Lung (tissue), 12 donors: ENCODE results near the gene PTCD2. TPM values are rescaled to one million over a fixed set of nuclear protein-coding genes. Genes with fewer than 3 reads are reported as not detected.

Source experiments
- ATAC-seq: fragments of 200-7000 bp; cut with Tn5 transposase; one replicate; pipeline ENCODE4 v1.9.1; 2020; ENCODE audit warnings: moderate number of reproducible peaks; ENCODE audit not compliant: insufficient read depth, low FRiP score
- DNase-seq, 3 donors: peaks; one replicate each; pipeline ENCODE4 v3.0.0-alpha.2; 2013 to 2017
- H3K27ac ChIP-seq, 2 donors: one replicate each; pipeline ENCODE4 v1.5.1; 2013; ENCODE audit warnings: mild to moderate bottlenecking in 2 of 2, moderate library complexity in 2 of 2, control low read depth in 1 of 2, inconsistent platforms in 1 of 2, low read depth in 1 of 2, low read length in 1 of 2
- H3K27me3 ChIP-seq, 3 donors: one replicate each; pipeline ENCODE4 v1.5.1; 2013; ENCODE audit warnings: low read length in 2 of 3; ENCODE audit not compliant: control insufficient read depth in 3 of 3, insufficient read depth in 3 of 3
- H3K36me3 ChIP-seq, 4 donors: one replicate each; pipeline ENCODE4 v1.5.1; 2013; ENCODE audit warnings: low read length in 4 of 4, mild to moderate bottlenecking in 1 of 4, moderate library complexity in 1 of 4; ENCODE audit not compliant: control insufficient read depth in 4 of 4, insufficient read depth in 4 of 4
- H3K4me1 ChIP-seq, 5 donors: one replicate each; pipeline ENCODE4 v1.5.1; 2013; ENCODE audit warnings: low read length in 5 of 5, mild to moderate bottlenecking in 2 of 5, moderate library complexity in 1 of 5; ENCODE audit not compliant: control insufficient read depth in 5 of 5, insufficient read depth in 5 of 5
- H3K4me3 ChIP-seq: one replicate; pipeline ENCODE4 v1.5.1; 2013; ENCODE audit warnings: mild to moderate bottlenecking, control low read depth, moderate library complexity
- H3K9ac ChIP-seq, 2 donors: one replicate each; pipeline ENCODE4 v1.5.1; 2013; ENCODE audit warnings: low read length in 2 of 2, control low read depth in 1 of 2; ENCODE audit not compliant: insufficient read depth in 1 of 2
- H3K9me3 ChIP-seq, 4 donors: one replicate each; pipeline ENCODE4 v1.5.1; 2013; ENCODE audit warnings: low read length in 3 of 4, mild to moderate bottlenecking in 1 of 4, moderate library complexity in 1 of 4; ENCODE audit not compliant: control insufficient read depth in 4 of 4, insufficient read depth in 3 of 4
- WGBS, 2 donors: extraction: QIAGEN DNeasy Blood & Tissue Kit; methylation state at CpG; one replicate each; pipeline ENCODE4 v1.1.7; 2013; 5-methylcytosine and 5-hydroxymethylcytosine counted together
- polyA plus RNA-seq, 2 donors: library from polyadenylated mRNA; stranded (reverse); fragments of 200-250 nt; gene quantifications; one replicate each; pipeline ENCODE4 v1.2.1, GENCODE V29; 2013
- total RNA-seq, 2 donors: library from RNA; depleted of rRNA in 1 of 2; stranded (reverse); fragments of >200 nt in 1 of 2; gene quantifications; one replicate each; pipeline ENCODE4 v1.2.1, GENCODE V29; 2014 to 2021
- TF ChIP-seq, protein P1 (sequence below): IDR thresholded peaks from 2 replicates; pipeline ENCODE4 v1.5.1; 2012; ENCODE audit warnings: mild to moderate bottlenecking; ENCODE audit errors: control extremely low read depth, extremely low read depth
- donor health status: control.
- donor health status: control.
- donor health status: Bipolar disorder and iron deficiency.
- donor health status: healthy.
- donor health status: DM: yes; HTN: yes; CAD: no.

PTCD2 gene
- total and polyA plus RNA-seq, 4 donors: 1.9 to 12.0 (median 6.3) TPM

DNA sequence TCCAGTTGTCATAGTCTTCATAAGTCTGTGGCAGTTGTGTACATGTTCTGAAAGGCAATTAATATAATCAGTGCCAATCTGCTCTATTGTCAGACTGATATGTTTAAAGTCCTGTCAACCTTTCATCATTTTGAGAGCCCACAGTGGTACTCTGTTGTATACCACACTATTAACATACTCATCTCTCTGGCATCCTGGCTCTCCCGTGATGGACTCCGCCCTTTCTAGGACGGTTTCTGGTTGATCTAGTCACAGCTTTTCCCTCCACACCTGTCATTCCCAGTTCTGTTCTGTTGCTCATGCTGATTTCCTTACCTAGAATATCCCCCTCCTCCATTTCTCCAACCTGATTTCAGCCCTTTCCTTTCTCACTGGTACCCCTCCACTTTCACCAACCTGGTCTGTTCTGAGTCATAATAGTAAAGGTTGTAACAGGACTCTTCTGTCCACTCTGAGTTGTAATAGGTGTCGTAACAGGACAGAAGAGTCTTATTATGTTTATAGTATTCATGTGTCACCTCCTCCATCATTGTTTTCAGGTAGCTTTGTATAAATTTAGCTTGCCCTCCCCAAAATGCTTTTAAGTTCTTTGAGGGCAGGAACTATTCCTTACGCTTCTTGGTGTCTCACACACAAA is 4.1 kb downstream of the PTCD2 start:
- peaks cover 0 to 13% (median 0%) of the 10 kb centered on the region in 5 donors for H3K4me1 ChIP-seq
- H3K27me3 ChIP-seq: no peaks in the 10 kb centered on the region
- H3K4me3 ChIP-seq: no peak overlapping the region
- no peak for ATAC-seq
- H3K27ac ChIP-seq: no peak overlapping the region
- no peak overlapping the region for H3K9ac ChIP-seq
- H3K9me3 ChIP-seq: no peaks in the 10 kb centered on the region
- WGBS, 2 donors: 90 to 93% methylated on average over 5 of the region's 5 CpGs
- TF ChIP-seq, protein P1, sequence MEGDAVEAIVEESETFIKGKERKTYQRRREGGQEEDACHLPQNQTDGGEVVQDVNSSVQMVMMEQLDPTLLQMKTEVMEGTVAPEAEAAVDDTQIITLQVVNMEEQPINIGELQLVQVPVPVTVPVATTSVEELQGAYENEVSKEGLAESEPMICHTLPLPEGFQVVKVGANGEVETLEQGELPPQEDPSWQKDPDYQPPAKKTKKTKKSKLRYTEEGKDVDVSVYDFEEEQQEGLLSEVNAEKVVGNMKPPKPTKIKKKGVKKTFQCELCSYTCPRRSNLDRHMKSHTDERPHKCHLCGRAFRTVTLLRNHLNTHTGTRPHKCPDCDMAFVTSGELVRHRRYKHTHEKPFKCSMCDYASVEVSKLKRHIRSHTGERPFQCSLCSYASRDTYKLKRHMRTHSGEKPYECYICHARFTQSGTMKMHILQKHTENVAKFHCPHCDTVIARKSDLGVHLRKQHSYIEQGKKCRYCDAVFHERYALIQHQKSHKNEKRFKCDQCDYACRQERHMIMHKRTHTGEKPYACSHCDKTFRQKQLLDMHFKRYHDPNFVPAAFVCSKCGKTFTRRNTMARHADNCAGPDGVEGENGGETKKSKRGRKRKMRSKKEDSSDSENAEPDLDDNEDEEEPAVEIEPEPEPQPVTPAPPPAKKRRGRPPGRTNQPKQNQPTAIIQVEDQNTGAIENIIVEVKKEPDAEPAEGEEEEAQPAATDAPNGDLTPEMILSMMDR: no peak
- peaks cover 8 to 19% (median 12%) of the 10 kb centered on the region in 4 donors for H3K36me3 ChIP-seq
- DNase-seq: no peak

DNA sequence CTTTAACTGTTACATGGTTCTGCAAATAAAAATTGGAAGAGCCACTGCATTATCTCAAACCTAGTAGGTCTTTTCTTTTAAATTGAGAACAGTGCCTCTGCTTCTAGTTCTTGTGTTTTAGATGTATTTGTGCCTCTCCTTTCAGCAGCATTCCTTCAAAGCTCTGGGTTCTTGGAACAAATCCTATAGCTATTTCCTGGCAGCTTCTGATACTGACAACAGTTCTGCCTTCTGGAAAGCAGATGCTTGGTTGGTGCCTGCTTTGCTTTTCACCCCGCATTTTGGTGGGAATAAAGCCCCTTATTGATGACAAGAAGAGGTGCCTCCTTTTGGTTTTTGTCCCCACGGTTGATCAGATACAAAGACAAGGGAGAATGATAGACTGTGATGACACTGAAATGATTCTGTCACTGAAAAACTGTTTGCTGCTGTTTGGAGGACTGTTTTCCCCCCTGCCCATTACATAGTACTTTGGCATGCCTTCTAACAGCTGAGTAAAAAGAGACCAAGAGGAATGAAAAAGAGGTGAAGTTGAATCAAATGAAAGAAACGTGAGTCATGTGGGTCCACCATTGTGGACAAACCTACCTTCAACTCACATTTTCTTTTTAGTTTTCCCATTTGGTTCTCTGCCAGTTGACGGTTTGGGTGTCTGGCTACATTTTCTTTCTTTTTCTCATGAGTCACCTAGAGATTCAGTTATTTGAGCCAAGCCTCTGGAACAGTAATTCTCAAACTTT is 5.6 kb downstream of the PTCD2 start:
- DNase-seq (peak in 2 of 3 donors; percentile 54 to 57), ATAC-seq (no peak)
- Histone ChIP-seq H3K9me3 (no peaks in the 10 kb centered on the region), H3K4me1 (peaks cover 0 to 13% (median 0%) of the 10 kb centered on the region in 5 donors), H3K4me3 (no peak overlapping the region), H3K9ac (no peak overlapping the region), H3K36me3 (peaks cover 7 to 26% (median 10%) of the 10 kb centered on the region in 4 donors), H3K27ac (no peak overlapping the region), H3K27me3 (no peaks in the 10 kb centered on the region)
- WGBS, 2 donors: 82 to 92% methylated on average over 4 of the region's 4 CpGs
- TF ChIP-seq, protein P1: no peak

DNA sequence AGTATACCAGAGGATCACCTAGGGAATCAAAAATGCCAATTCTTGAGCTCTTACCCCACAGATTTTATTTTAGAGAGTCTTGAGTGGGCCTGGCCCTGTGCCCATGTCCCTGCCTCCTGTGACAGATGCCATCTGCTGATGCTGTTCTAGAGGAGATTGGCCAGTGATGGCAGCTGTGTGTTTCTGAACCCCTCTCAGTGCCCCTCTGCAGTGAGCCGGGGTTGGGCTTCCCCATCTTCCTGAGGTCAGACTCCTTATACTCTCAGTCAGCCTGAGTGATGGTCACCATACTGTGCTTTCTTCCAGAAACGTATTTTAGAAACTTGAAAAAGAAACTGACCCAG is 6.1 kb downstream of the PTCD2 start:
- WGBS, 2 donors: 88 to 95% methylated on average over 2 of the region's 2 CpGs
- no peak overlapping the region for H3K4me3 ChIP-seq
- peak in 2 of 3 donors; percentile 8 to 20 for DNase-seq
- H3K27ac ChIP-seq: no peak overlapping the region
- peaks cover 0 to 8% (median 0%) of the 10 kb centered on the region in 5 donors for H3K4me1 ChIP-seq
- H3K9ac ChIP-seq: no peak overlapping the region
- TF ChIP-seq, protein P1: no peak
- H3K27me3 ChIP-seq: no peaks in the 10 kb centered on the region
- H3K9me3 ChIP-seq: no peaks in the 10 kb centered on the region
- ATAC-seq: no peak
- peaks cover 7 to 32% (median 10%) of the 10 kb centered on the region in 4 donors for H3K36me3 ChIP-seq
